H9 (cell line): Measurements from ENCODE around the gene UNC13D. TPM values are rescaled to one million over a fixed set of nuclear protein-coding genes. Genes with fewer than 3 reads are reported as not detected.

Experiments
- DNase-seq: peaks from one replicate; pipeline ENCODE4 v3.0.0-alpha.2; 2017
- H2AFZ ChIP-seq: one replicate; pipeline ENCODE4 v1.6.1; 2013; ENCODE audit warnings: mild to moderate bottlenecking, low read length, control low read depth, moderate library complexity
- H2AK5ac ChIP-seq: 2 replicates; pipeline ENCODE4 v1.6.1; 2013; ENCODE audit warnings: low read length, control low read depth, mixed read lengths; ENCODE audit not compliant: insufficient read length
- H2BK120ac ChIP-seq: one replicate; pipeline ENCODE4 v1.6.1; 2013; ENCODE audit warnings: low read depth, mild to moderate bottlenecking, low read length, control low read depth, inconsistent platforms; ENCODE audit not compliant: poor library complexity, severe bottlenecking
- H2BK12ac ChIP-seq: 2 replicates; pipeline ENCODE4 v1.6.1; 2013; ENCODE audit warnings: low read length, control low read depth, mixed read lengths, low read depth; ENCODE audit not compliant: insufficient read length
- H2BK15ac ChIP-seq: 2 replicates; pipeline ENCODE4 v1.6.1; 2013; ENCODE audit warnings: low read depth, low read length, control low read depth
- H2BK20ac ChIP-seq: one replicate; pipeline ENCODE4 v1.6.1; 2013; ENCODE audit warnings: low read depth, mild to moderate bottlenecking, low read length, control low read depth, inconsistent platforms; ENCODE audit not compliant: poor library complexity, severe bottlenecking
- H2BK5ac ChIP-seq: 2 replicates; pipeline ENCODE4 v1.6.1; 2013; ENCODE audit warnings: low read length, control low read depth, mixed read lengths; ENCODE audit not compliant: insufficient read length
- H3K14ac ChIP-seq: 2 replicates; pipeline ENCODE4 v1.6.1; 2013; ENCODE audit warnings: low read length, control low read depth; ENCODE audit not compliant: insufficient read depth
- H3K18ac ChIP-seq: 2 replicates; pipeline ENCODE4 v1.6.1; 2013; ENCODE audit warnings: low read depth, mild to moderate bottlenecking, mixed read lengths, low read length, control low read depth; ENCODE audit not compliant: insufficient read length
- H3K23ac ChIP-seq: 2 replicates; pipeline ENCODE4 v1.6.1; 2013; ENCODE audit warnings: low read length, control low read depth, mixed read lengths, low read depth; ENCODE audit not compliant: insufficient read length
- H3K23me2 ChIP-seq: 2 replicates; pipeline ENCODE4 v1.6.1; 2013; ENCODE audit warnings: low read depth, mild to moderate bottlenecking, mixed read lengths, low read length, control low read depth; ENCODE audit not compliant: insufficient read length, poor library complexity, severe bottlenecking
- H3K27ac ChIP-seq: 2 replicates; pipeline ENCODE4 v1.5.1; 2013; ENCODE audit warnings: low read length, control low read depth, mixed read lengths, low read depth; ENCODE audit not compliant: insufficient read length
- H3K27me3 ChIP-seq: 2 replicates; pipeline ENCODE4 v1.6.1; 2013; ENCODE audit warnings: low read length, control low read depth, inconsistent platforms; ENCODE audit not compliant: insufficient read depth
- H3K4ac ChIP-seq: 2 replicates; pipeline ENCODE4 v1.6.1; 2013; ENCODE audit warnings: low read depth, mild to moderate bottlenecking, control low read depth, inconsistent platforms, low read length, moderate library complexity
- H3K4me1 ChIP-seq: 2 replicates; pipeline ENCODE4 v1.6.1; 2013; ENCODE audit warnings: low read length, control low read depth, inconsistent platforms; ENCODE audit not compliant: insufficient read depth
- H3K4me2 ChIP-seq: 2 replicates; pipeline ENCODE4 v1.6.1; 2013; ENCODE audit warnings: low read length, control low read depth, mixed read lengths; ENCODE audit not compliant: insufficient read length, insufficient read depth
- H3K56ac ChIP-seq: 2 replicates; pipeline ENCODE4 v1.6.1; 2013; ENCODE audit warnings: low read depth, mild to moderate bottlenecking, mixed read lengths, low read length, control low read depth; ENCODE audit not compliant: insufficient read length
- H3K79me1 ChIP-seq: 2 replicates; pipeline ENCODE4 v1.6.1; 2013; ENCODE audit warnings: low read depth, mild to moderate bottlenecking, moderate library complexity, low read length, control low read depth, inconsistent platforms; ENCODE audit not compliant: insufficient read depth, poor library complexity, severe bottlenecking
- H3K79me2 ChIP-seq: 2 replicates; pipeline ENCODE4 v1.6.1; 2013; ENCODE audit warnings: low read length, control low read depth, inconsistent platforms; ENCODE audit not compliant: insufficient read depth
- H3K9ac ChIP-seq: 2 replicates; pipeline ENCODE4 v1.6.1; 2013; ENCODE audit warnings: low read length, control low read depth, mixed read lengths; ENCODE audit not compliant: insufficient read length; ENCODE audit errors: extremely low read depth
- H3K9me3 ChIP-seq: one replicate; pipeline ENCODE4 v1.6.1; 2013; ENCODE audit warnings: low read depth, low read length, inconsistent platforms; ENCODE audit not compliant: control insufficient read depth
- H3T11ph ChIP-seq: one replicate; pipeline ENCODE4 v1.6.1; 2013; ENCODE audit warnings: mild to moderate bottlenecking, low read length, control low read depth, inconsistent platforms
- H4K20me1 ChIP-seq: one replicate; pipeline ENCODE4 v1.6.1; 2013; ENCODE audit not compliant: control insufficient read depth, insufficient read length, insufficient read depth
- H4K5ac ChIP-seq: 2 replicates; pipeline ENCODE4 v1.6.1; 2013; ENCODE audit warnings: low read depth, mild to moderate bottlenecking, mixed read lengths, low read length, control low read depth; ENCODE audit not compliant: insufficient read length
- H4K8ac ChIP-seq: replicated peaks from 2 replicates; pipeline ENCODE4 v1.6.1; 2013; ENCODE audit warnings: low read length, control low read depth, mixed read lengths, low read depth; ENCODE audit not compliant: insufficient read length
- H4K91ac ChIP-seq: 2 replicates; pipeline ENCODE4 v1.6.1; 2013; ENCODE audit warnings: low read depth, mild to moderate bottlenecking, moderate library complexity, mixed read lengths, low read length, control low read depth; ENCODE audit not compliant: insufficient read length
- H3K27ac Mint-ChIP-seq, 3 experiments: 2 replicates in 2 of 3; 3 replicates in 1 of 3; pipeline ENCODE4 v1.8.0; 2020 to 2021; ENCODE audit warnings: mixed read lengths in 3 of 3, mild to moderate bottlenecking in 1 of 3, moderate library complexity in 1 of 3
- H3K27me3 Mint-ChIP-seq: 2 replicates; pipeline ENCODE4 v1.8.0; 2021; ENCODE audit warnings: low read depth, mild to moderate bottlenecking, moderate library complexity, mixed read lengths
- H3K36me3 Mint-ChIP-seq, 3 experiments: 2 replicates in 2 of 3; 3 replicates in 1 of 3; pipeline ENCODE4 v1.8.0; 2020 to 2021; ENCODE audit warnings: low read depth in 3 of 3, mixed read lengths in 3 of 3; ENCODE audit not compliant: insufficient read depth in 1 of 3
- H3K4me1 Mint-ChIP-seq, 2 experiments: 2 replicates each; pipeline ENCODE4 v1.8.0; 2020; ENCODE audit warnings: mixed read lengths in 2 of 2
- H3K4me3 Mint-ChIP-seq, 2 experiments: 2 replicates in 1 of 2; 3 replicates in 1 of 2; pipeline ENCODE4 v1.8.0; 2020 to 2021; ENCODE audit warnings: mild to moderate bottlenecking in 2 of 2, mixed read lengths in 2 of 2, moderate library complexity in 1 of 2
- H3K9me3 Mint-ChIP-seq, 2 experiments: 2 replicates in 1 of 2; 3 replicates in 1 of 2; pipeline ENCODE4 v1.8.0; 2020; ENCODE audit warnings: mild to moderate bottlenecking in 2 of 2, mixed read lengths in 2 of 2, moderate library complexity in 1 of 2
- CTCF ChIP-seq: fragments of 200-600 bp; sonication (generic); conservative IDR thresholded peaks from 3 replicates; pipeline ENCODE4 v1.8.0; 2021; ENCODE audit warnings: antibody characterized with exemption, mild to moderate bottlenecking
- WGBS: extraction: QIAGEN DNeasy Blood & Tissue Kit; methylation state at CpG from one replicate; pipeline ENCODE4 v1.1.7; 2013; ENCODE audit warnings: missing lambda C conversion rate, low lambda C conversion rate, mixed read lengths; ENCODE audit not compliant: insufficient read length; ENCODE audit errors: extremely low coverage; 5-methylcytosine and 5-hydroxymethylcytosine counted together
- total RNA-seq: library from RNA; stranded (reverse); gene quantifications from 2 replicates; pipeline ENCODE4 v1.2.1, GENCODE V29; 2021

The UNC13D gene
- total RNA-seq, 1 experiment from 2014 or later = 6.3 TPM

GRCh38 chr17:75779250-75779986 lies 64.8 kb downstream of the UNC13D start:
- no CpG with 5 or more reads among the region's 84 CpGs for WGBS
- Histone ChIP-seq H3K9me3 (no peaks in the 10 kb centered on the region), H2BK15ac (no peak overlapping the region), H3K79me2 (peaks cover 3% of the 10 kb centered on the region; the same call in 1 of the 2 replicates), H3K23me2 (peaks cover 4% of the 10 kb centered on the region), H3K23ac (no peak overlapping the region), H4K91ac (no peak overlapping the region), H3K56ac (no peak overlapping the region), H4K8ac (no peak overlapping the region), H3K27me3 (no peaks in the 10 kb centered on the region), H3T11ph (no peak overlapping the region), H3K4me2 (peak overlapping the region; percentile 90), H3K18ac (peak overlapping the region; percentile 87), H3K4ac (peak overlapping the region; percentile 78; the same call in 1 of the 2 replicates), H3K27ac (no peak overlapping the region), H2BK12ac (no peak overlapping the region), H2BK5ac (no peak overlapping the region), H2AK5ac (no peak overlapping the region), H3K4me1 (peaks cover 2% of the 10 kb centered on the region; the same call in 1 of the 2 replicates), H4K20me1 (no peaks in the 10 kb centered on the region), H3K79me1 (no peaks in the 10 kb centered on the region), H2BK120ac (peak overlapping the region; percentile 40), H2BK20ac (no peak overlapping the region), H3K14ac (peak overlapping the region; percentile 92), H3K9ac (peak overlapping the region; percentile 91), H2AFZ (no peak overlapping the region), H4K5ac (no peak overlapping the region)
- peaks cover 2 to 3% of the 10 kb centered on the region in 2 experiments; a peak in 3 of 5 replicates for H3K9me3 Mint-ChIP-seq
- TF ChIP-seq CTCF = peak; percentile 33; the same call in 1 of the 3 replicates
- H3K4me1 Mint-ChIP-seq = peaks cover 37 to 38% of the 10 kb centered on the region in 2 experiments
- H3K36me3 Mint-ChIP-seq = peaks cover 21 to 34% (median 33%) of the 10 kb centered on the region in 3 experiments
- DNase-seq = peak; percentile 100
- peak overlapping the region; percentile 99 to 100 (median 99) for H3K27ac Mint-ChIP-seq
- peak overlapping the region; percentile 96 to 99 for H3K4me3 Mint-ChIP-seq
- peaks cover 2% of the 10 kb centered on the region; the same call in 1 of the 2 replicates for H3K27me3 Mint-ChIP-seq
